ENCODE results near the gene CPED1.
"Not testable (repeated sequence)": the region's sequence is repeated elsewhere in the genome, so short reads cannot be mapped to it uniquely, and the experiment has no call there.

GRCh38 chr7:121037329-121037728 is 48.8 kb downstream of the CPED1 start:
- TF ChIP-seq ZNF530 (tag by site-specific recombination; IDR thresholded peaks at IDR 0.05; ENCODE audit: low read depth); ZNF169 (tag by site-specific recombination; IDR thresholded peaks at IDR 0.05); ZNF433 (tag by site-specific recombination; IDR thresholded peaks at IDR 0.05; ENCODE audit: low read depth); TSHZ1 (tag by site-specific recombination; IDR thresholded peaks at IDR 0.05; ENCODE audit: borderline replicate concordance): not testable (repeated sequence)
